ENCODE data around the gene FOXE1.

The FOXE1 gene

GRCh38 chr9:97831843-97832636 is 21.0 kb upstream of the FOXE1 start:
- TF ChIP-seq ZFX (IDR thresholded peaks at IDR 0.05), result no peak
- TF ChIP-seq, protein P1, sequence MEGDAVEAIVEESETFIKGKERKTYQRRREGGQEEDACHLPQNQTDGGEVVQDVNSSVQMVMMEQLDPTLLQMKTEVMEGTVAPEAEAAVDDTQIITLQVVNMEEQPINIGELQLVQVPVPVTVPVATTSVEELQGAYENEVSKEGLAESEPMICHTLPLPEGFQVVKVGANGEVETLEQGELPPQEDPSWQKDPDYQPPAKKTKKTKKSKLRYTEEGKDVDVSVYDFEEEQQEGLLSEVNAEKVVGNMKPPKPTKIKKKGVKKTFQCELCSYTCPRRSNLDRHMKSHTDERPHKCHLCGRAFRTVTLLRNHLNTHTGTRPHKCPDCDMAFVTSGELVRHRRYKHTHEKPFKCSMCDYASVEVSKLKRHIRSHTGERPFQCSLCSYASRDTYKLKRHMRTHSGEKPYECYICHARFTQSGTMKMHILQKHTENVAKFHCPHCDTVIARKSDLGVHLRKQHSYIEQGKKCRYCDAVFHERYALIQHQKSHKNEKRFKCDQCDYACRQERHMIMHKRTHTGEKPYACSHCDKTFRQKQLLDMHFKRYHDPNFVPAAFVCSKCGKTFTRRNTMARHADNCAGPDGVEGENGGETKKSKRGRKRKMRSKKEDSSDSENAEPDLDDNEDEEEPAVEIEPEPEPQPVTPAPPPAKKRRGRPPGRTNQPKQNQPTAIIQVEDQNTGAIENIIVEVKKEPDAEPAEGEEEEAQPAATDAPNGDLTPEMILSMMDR (conservative IDR thresholded peaks at IDR 0.05), result no peak
- no peak overlapping the region for H3K27ac ChIP-seq

- TF ChIP-seq ZFX (IDR thresholded peaks at IDR 0.05), result no peak
- TF ChIP-seq, protein P1 (conservative IDR thresholded peaks at IDR 0.05), result no peak
- H3K27ac ChIP-seq, result no peak overlapping the region
Measured at GRCh38 chr9:97840521-97840920, 12.5 kb upstream of the FOXE1 start.

DNA sequence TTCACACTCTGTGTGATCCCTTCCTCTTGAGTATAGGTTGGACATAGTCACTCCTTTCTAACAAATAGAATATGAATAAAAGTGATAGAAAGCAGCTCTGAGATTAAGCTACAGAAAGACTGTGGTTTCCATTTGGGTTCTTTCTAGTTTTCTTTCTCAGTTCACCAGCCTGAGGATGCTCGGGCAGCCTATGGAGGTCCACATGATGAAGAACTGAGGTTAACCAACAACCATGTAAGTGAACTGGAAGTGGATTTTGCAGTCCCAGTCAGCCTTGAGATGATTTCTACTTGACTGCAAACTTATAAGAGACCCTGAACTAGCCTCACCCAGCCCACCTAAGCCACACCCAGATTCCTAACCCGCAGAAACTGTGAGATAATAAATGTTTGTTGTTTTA is 10.1 kb upstream of the FOXE1 start:
- H3K27ac ChIP-seq, result no peak overlapping the region
- TF ChIP-seq, protein P1 (conservative IDR thresholded peaks at IDR 0.05), result no peak
- TF ChIP-seq ZFX (IDR thresholded peaks at IDR 0.05), result no peak

- H3K27ac ChIP-seq, result no peak overlapping the region
- TF ChIP-seq, protein P1 (conservative IDR thresholded peaks at IDR 0.05), result no peak
- no peak for TF ChIP-seq ZFX (IDR thresholded peaks at IDR 0.05)
Measured at GRCh38 chr9:97845130-97845529, 7.9 kb upstream of the FOXE1 start.

DNA sequence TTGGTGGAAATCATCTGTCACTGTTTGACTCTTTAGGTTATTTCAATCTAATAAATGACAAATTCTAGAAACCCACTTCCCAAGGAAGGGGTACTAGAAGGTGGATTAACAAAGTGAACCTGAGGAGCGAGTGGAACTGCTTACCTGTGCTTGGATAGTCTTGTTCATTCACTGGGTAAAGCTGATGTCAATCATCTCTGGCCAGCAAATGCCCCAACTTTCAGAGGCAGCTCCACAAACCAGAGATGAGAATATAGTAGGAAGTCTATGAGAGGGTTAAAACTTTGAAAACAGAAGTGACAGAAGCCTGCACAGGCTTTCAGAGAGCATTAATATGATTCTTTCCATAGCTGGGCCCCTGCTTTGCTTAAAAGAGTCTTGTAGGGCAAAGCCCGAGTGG is 7.3 kb upstream of the FOXE1 start:
- H3K27ac ChIP-seq, result no peak overlapping the region

DNA sequence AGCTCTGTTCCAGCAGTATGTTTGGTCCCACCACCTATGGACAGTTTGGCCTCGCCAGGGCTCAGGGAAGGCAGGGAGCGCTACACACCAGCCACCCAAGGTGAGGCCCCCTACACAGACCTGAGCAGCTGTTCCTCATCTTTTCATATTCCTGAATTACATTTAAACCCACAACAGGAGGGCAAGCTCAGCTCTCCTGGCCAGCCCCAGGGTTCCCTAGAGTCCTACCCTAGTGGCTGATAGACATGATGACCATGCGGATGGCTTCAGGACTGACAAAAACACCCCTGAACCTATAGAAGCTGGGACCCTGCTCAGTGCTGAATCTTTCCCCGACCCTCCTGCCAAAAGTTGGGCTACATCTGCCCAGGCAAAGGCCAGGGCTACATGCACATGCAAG is 6.7 kb upstream of the FOXE1 start:
- TF ChIP-seq, protein P1 (conservative IDR thresholded peaks at IDR 0.05), result no peak
- TF ChIP-seq ZFX (IDR thresholded peaks at IDR 0.05), result no peak
- no peak overlapping the region for H3K27ac ChIP-seq

More for the DNA sequence above, 7.3 kb upstream of the FOXE1 start:
- TF ChIP-seq ZFX (IDR thresholded peaks at IDR 0.05), result no peak
- TF ChIP-seq, protein P1 (conservative IDR thresholded peaks at IDR 0.05), result no peak

DNA sequence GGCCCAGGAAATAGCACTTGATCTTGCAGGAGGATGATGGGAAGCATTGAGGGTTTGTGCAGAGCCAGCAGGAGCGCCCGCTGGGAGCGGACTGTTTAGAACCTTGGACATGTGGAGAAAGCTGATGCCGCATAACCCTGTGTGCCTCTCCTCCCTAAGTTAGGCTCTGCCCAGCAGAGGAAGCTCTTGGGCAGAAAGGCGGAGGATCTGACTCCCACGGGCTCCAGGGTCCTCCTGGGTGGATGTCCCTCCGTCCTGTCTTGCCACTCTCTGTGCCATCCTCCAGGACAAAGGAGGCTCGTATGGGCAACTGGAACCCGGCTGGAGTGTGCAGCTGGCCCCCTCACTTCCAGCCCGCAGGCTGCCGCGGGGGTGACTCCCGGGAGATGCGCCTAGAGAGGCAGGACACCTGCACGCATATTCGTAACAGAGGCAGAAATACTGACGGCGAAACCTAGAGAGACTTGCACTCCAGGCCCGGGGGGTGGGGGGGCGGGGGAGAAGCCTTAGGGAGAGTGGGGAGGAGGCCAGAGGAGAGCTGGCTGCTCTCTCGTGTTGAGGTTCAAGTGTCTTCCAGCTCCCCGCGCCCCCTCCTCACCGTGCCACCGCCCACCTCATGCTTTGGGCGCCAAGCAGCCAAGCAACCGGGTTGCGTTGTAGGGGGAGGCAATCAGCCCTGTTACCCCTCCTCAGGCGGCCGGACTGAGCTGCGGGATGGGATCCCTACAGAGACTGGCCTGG is 5.4 kb upstream of the FOXE1 start:
- no peak for TF ChIP-seq ZFX (IDR thresholded peaks at IDR 0.05)
- TF ChIP-seq, protein P1 (conservative IDR thresholded peaks at IDR 0.05), result no peak
- H3K27ac ChIP-seq, result no peak overlapping the region

Measured in C4-2B (cell line).